Activated B cell treated with CpG ODN at 0.5 μM for 24 hours (primary cell): ENCODE measurements around the gene PRKCD. TPM values are rescaled to one million over a fixed set of nuclear protein-coding genes. Genes with fewer than 3 reads are reported as not detected.

Experiments used
- ATAC-seq: fragments of 200-7000 bp; cut with Tn5 transposase; one replicate; pipeline ENCODE4 v1.10.0; 2021; ENCODE audit warnings: low read depth, mild to moderate bottlenecking, moderate library complexity
- CTCF ChIA-PET: fragments of 350-600 bp; sonication (Branson Sonifier 250); formaldehyde crosslinking; loops from one replicate; lab custom pipeline; 2021; ENCODE audit warnings: antibody characterized with exemption; lab: Charles Lee
- POLR2A ChIA-PET: fragments of 350-600 bp; sonication (Branson Sonifier 250); formaldehyde crosslinking; loops from one replicate; lab custom pipeline; 2021; ENCODE audit warnings: antibody characterized with exemption; lab: Charles Lee
- DNase-seq: peaks from one replicate; pipeline ENCODE4 v3.0.0; 2022
- H3K27ac Mint-ChIP-seq: one replicate; pipeline ENCODE4 v1.8.0; 2020; ENCODE audit warnings: mixed read lengths
- H3K27me3 Mint-ChIP-seq: one replicate; pipeline ENCODE4 v1.8.0; 2021; ENCODE audit warnings: mixed read lengths
- H3K36me3 Mint-ChIP-seq: one replicate; pipeline ENCODE4 v1.8.0; 2021; ENCODE audit warnings: low read depth, mixed read lengths
- H3K4me1 Mint-ChIP-seq: one replicate; pipeline ENCODE4 v1.8.0; 2021; ENCODE audit warnings: mixed read lengths
- H3K4me3 Mint-ChIP-seq: one replicate; pipeline ENCODE4 v1.8.0; 2020; ENCODE audit warnings: mild to moderate bottlenecking, mixed read lengths
- H3K9me3 Mint-ChIP-seq: one replicate; pipeline ENCODE4 v1.8.0; 2020; ENCODE audit warnings: mixed read lengths
- intact Hi-C: fragments of 100-400 bp; cut with micrococcal nuclease; formaldehyde crosslinking; loops from one replicate; pipeline ENCODE4 v1.15.1; 2024
- total RNA-seq: library from RNA; stranded (reverse); gene quantifications from 2 replicates; pipeline ENCODE4 v1.2.3, GENCODE V29; 2022
- TF ChIP-seq, protein P1 (sequence below): fragments of 200-600 bp; IDR thresholded peaks from one replicate; pipeline ENCODE4 v1.8.0; 2022; ENCODE audit warnings: antibody characterized with exemption, mild to moderate bottlenecking

Gene PRKCD
- total RNA-seq, 1 donor from 2014 or later = 60.4 TPM

DNA sequence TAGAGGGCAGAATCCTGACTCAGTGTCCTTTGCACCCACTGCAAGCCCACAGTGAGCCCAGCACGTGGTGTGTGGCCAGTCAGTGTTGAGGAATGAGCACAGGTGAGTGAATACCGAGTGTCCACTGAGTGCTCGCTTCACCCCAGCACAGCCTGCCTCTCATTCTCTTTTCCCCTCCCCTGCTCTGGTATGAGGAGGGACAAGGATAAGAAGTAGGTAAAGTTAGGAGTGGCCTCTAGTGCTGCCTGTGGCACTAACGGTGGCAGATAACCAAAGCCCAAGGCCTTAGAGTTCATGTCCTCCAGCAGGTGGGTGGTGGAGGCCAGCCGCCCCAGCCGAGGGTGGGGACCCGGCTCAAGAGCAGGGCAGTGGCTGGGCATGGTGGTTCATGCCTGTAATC lies 38.0 kb downstream of the PRKCD start:
- Mint-ChIP-seq H3K27ac (no peak overlapping the region), H3K27me3 (no peaks in the 10 kb centered on the region), H3K4me3 (no peak overlapping the region), H3K9me3 (no peaks in the 10 kb centered on the region), H3K4me1 (peaks cover 24% of the 10 kb centered on the region), H3K36me3 (peaks cover 4% of the 10 kb centered on the region)
- TF ChIP-seq, protein P1, sequence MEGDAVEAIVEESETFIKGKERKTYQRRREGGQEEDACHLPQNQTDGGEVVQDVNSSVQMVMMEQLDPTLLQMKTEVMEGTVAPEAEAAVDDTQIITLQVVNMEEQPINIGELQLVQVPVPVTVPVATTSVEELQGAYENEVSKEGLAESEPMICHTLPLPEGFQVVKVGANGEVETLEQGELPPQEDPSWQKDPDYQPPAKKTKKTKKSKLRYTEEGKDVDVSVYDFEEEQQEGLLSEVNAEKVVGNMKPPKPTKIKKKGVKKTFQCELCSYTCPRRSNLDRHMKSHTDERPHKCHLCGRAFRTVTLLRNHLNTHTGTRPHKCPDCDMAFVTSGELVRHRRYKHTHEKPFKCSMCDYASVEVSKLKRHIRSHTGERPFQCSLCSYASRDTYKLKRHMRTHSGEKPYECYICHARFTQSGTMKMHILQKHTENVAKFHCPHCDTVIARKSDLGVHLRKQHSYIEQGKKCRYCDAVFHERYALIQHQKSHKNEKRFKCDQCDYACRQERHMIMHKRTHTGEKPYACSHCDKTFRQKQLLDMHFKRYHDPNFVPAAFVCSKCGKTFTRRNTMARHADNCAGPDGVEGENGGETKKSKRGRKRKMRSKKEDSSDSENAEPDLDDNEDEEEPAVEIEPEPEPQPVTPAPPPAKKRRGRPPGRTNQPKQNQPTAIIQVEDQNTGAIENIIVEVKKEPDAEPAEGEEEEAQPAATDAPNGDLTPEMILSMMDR = no peak
- ChIA-PET POLR2A (no interaction called here), CTCF (interaction anchor here (1.0 to 4.9 kb wide), 4 partner anchors 65 to 89 kb away, joined by 3 to 194 read pairs (median 44); no protein-coding TSS in a partner anchor)
- DNase-seq (no peak), ATAC-seq (no peak)
- intact Hi-C loops = no loop called here

DNA sequence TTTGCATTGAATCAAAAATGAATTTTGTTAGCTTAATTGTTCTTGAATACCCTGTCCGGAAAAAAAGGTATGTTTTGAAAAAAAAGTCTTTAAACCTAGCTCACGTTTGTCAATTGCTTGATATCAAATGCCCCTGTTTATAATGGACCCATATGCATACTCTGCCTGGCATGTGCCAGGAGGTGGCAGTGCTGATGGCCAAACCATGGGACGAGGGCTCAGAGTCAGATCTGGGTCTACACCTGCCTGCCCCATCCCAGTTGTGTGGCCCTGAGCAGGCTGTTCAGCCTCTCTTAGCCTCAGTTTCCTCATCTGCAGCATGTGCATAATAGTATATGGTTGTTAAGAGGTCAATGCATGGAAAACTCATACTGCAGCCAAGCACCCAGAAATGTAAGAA lies 38.8 kb downstream of the PRKCD start:
- POLR2A ChIA-PET = no interaction called here
- H3K27me3 Mint-ChIP-seq = no peaks in the 10 kb centered on the region
- no peak for DNase-seq
- no peaks in the 10 kb centered on the region for H3K9me3 Mint-ChIP-seq
- TF ChIP-seq, protein P1 = no peak
- no peak for ATAC-seq
- peaks cover 23% of the 10 kb centered on the region for H3K4me1 Mint-ChIP-seq
- CTCF ChIA-PET = interaction anchor here (1.0 to 2.9 kb wide), 3 partner anchors 66 to 87 kb away, joined by 4 to 12 read pairs (median 5); no protein-coding TSS in a partner anchor
- intact Hi-C loops = no loop called here
- no peak overlapping the region for H3K4me3 Mint-ChIP-seq
- no peak overlapping the region for H3K27ac Mint-ChIP-seq
- H3K36me3 Mint-ChIP-seq = no peaks in the 10 kb centered on the region

DNA sequence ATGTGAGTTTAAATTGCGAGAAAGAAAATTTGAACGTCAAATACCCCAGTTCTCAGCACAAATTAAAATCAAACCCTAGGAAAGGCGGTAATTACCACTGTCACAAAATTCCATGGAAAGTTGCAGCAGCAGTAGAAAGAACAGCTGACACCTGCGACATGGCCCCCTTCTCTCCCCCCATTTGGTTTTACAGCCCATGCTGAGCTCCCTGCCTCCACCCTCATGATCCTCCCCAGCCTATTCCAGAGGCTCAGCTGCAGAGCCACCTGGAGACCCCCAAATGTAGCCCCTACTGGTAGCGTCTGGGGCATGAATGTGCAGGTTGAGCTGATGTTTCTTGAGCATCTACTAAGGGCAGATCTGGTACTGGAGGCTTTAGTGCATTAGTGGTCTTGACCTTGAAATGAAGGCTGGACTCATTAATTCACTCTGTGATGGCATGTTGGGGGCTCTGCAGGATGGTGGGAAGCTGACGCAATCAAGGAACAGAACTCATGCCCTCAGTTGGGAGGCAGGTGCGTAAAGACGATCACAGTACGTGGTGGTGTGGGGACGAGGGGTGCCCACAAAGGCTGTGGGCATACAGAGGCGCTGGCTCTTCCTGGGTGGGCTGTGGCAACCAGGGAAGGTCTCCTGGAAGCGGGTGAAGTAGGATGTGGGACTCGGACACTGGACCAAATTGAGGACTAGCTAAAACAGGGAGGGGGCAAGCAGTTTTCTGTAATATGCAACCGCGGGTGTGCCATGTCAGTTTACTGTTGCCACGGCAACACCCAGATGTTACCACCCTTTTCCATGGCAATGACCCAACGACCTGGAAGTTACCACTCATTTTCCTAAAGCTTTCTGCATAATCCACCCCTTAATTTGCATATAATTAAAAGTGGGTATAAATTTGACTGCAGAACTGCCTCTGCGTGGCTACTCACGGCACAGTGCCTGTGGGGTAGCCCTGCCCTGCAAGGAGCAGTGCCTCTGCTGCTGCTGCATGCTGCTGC lies 39.8 kb downstream of the PRKCD start:
- H3K27ac Mint-ChIP-seq = no peak overlapping the region
- no peaks in the 10 kb centered on the region for H3K36me3 Mint-ChIP-seq
- ChIA-PET POLR2A (no interaction called here), CTCF (interaction anchor here (1.1 to 2.9 kb wide), 3 partner anchors 67 to 86 kb away, joined by 5 to 12 read pairs (median 7); no protein-coding TSS in a partner anchor)
- intact Hi-C loops = no loop called here
- no peaks in the 10 kb centered on the region for H3K9me3 Mint-ChIP-seq
- TF ChIP-seq, protein P1 = no peak
- no peak overlapping the region for H3K4me3 Mint-ChIP-seq
- ATAC-seq (no peak), DNase-seq (no peak)
- H3K27me3 Mint-ChIP-seq = no peaks in the 10 kb centered on the region
- peaks cover 14% of the 10 kb centered on the region for H3K4me1 Mint-ChIP-seq

DNA sequence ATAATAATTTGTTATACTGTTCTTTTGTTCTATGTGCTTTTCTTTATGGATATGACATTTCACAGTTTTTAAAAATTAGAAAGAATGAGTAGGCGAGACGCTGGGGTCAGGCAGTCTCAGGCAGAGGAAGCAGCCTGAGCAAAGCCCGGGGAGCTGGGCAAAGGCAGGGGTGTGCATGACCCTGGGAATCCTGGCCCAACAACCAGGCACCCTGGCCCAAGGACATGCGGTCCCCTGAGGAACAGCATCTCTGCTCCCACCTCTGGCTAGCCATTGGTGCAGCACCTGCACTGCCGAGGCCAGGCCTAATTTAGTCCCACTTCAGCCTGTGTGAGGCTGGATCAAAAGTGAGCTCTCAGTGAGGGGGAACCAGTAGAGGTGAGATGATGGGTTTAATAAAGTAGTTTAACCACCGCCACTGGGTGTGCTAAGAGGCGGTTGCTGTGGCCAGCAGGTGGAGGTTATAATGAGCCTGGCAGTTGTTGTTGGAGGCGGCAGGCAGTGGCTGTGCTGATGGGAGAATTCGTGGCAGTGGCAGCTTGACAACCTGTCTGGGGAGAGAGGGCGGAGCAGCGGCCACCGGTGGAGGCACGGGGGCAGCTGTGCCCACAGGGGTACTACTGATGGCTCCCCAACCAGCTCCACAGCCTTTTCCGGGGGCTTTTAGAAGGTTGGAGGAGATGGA lies 41.5 kb downstream of the PRKCD start:
- Mint-ChIP-seq H3K4me3 (no peak overlapping the region), H3K9me3 (peaks cover under 1% of the 10 kb centered on the region), H3K36me3 (no peaks in the 10 kb centered on the region), H3K4me1 (no peaks in the 10 kb centered on the region), H3K27me3 (no peaks in the 10 kb centered on the region), H3K27ac (no peak overlapping the region)
- ChIA-PET POLR2A (no interaction called here), CTCF (interaction anchor here (1.8 kb wide), 1 partner anchor 68 kb away, joined by 7 read pairs; no protein-coding TSS in a partner anchor)
- no peak for DNase-seq
- intact Hi-C loops = no loop called here
- TF ChIP-seq, protein P1 = no peak
- ATAC-seq = no peak
